Measurements from ENCODE around the gene DCC.

DNA sequence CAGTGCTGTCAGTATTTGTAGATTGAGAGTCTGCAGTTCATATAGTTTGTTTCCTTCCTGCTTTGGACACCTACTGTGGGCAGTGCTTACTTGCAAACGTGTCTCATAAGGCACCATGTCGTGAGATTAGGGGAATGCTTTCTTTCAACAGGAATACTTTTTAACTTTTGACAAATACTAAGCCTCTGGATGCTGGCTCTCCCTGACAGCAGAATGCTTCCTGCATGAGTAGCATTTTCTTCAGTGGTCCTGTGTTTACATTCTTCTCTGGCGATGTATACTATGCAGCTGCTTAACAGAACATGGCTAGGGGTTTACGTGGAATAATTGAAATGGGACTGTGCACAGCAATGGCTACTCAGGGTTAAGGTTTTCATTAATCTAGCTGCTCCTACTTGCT, 1077.0 kb downstream of the DCC start:
- TF ChIP-seq, protein P1, sequence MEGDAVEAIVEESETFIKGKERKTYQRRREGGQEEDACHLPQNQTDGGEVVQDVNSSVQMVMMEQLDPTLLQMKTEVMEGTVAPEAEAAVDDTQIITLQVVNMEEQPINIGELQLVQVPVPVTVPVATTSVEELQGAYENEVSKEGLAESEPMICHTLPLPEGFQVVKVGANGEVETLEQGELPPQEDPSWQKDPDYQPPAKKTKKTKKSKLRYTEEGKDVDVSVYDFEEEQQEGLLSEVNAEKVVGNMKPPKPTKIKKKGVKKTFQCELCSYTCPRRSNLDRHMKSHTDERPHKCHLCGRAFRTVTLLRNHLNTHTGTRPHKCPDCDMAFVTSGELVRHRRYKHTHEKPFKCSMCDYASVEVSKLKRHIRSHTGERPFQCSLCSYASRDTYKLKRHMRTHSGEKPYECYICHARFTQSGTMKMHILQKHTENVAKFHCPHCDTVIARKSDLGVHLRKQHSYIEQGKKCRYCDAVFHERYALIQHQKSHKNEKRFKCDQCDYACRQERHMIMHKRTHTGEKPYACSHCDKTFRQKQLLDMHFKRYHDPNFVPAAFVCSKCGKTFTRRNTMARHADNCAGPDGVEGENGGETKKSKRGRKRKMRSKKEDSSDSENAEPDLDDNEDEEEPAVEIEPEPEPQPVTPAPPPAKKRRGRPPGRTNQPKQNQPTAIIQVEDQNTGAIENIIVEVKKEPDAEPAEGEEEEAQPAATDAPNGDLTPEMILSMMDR (IDR thresholded peaks at IDR 0.05): no peak
- no peak for TF ChIP-seq POLR2AphosphoS5 (IDR thresholded peaks at IDR 0.05)
- no peak for TF ChIP-seq POLR2A (IDR thresholded peaks at IDR 0.05)
- TF ChIP-seq EP300 (IDR thresholded peaks at IDR 0.05): no peak

Measured in upper lobe of left lung (tissue), 4 donors.